H9 (cell line): ENCODE measurements around the gene PATL1. TPM values are rescaled to one million over a fixed set of nuclear protein-coding genes. Genes with fewer than 3 reads are reported as not detected.

Source experiments
- DNase-seq: peaks from one replicate; pipeline ENCODE4 v3.0.0-alpha.2; 2017
- H2AFZ ChIP-seq: one replicate; pipeline ENCODE4 v1.6.1; 2013; ENCODE audit warnings: mild to moderate bottlenecking, low read length, control low read depth, moderate library complexity
- H2AK5ac ChIP-seq: 2 replicates; pipeline ENCODE4 v1.6.1; 2013; ENCODE audit warnings: low read length, control low read depth, mixed read lengths; ENCODE audit not compliant: insufficient read length
- H2BK120ac ChIP-seq: one replicate; pipeline ENCODE4 v1.6.1; 2013; ENCODE audit warnings: low read depth, mild to moderate bottlenecking, low read length, control low read depth, inconsistent platforms; ENCODE audit not compliant: poor library complexity, severe bottlenecking
- H2BK12ac ChIP-seq: 2 replicates; pipeline ENCODE4 v1.6.1; 2013; ENCODE audit warnings: low read length, control low read depth, mixed read lengths, low read depth; ENCODE audit not compliant: insufficient read length
- H2BK15ac ChIP-seq: 2 replicates; pipeline ENCODE4 v1.6.1; 2013; ENCODE audit warnings: low read depth, low read length, control low read depth
- H2BK20ac ChIP-seq: one replicate; pipeline ENCODE4 v1.6.1; 2013; ENCODE audit warnings: low read depth, mild to moderate bottlenecking, low read length, control low read depth, inconsistent platforms; ENCODE audit not compliant: poor library complexity, severe bottlenecking
- H2BK5ac ChIP-seq: 2 replicates; pipeline ENCODE4 v1.6.1; 2013; ENCODE audit warnings: low read length, control low read depth, mixed read lengths; ENCODE audit not compliant: insufficient read length
- H3K14ac ChIP-seq: 2 replicates; pipeline ENCODE4 v1.6.1; 2013; ENCODE audit warnings: low read length, control low read depth; ENCODE audit not compliant: insufficient read depth
- H3K18ac ChIP-seq: 2 replicates; pipeline ENCODE4 v1.6.1; 2013; ENCODE audit warnings: low read depth, mild to moderate bottlenecking, mixed read lengths, low read length, control low read depth; ENCODE audit not compliant: insufficient read length
- H3K23ac ChIP-seq: 2 replicates; pipeline ENCODE4 v1.6.1; 2013; ENCODE audit warnings: low read length, control low read depth, mixed read lengths, low read depth; ENCODE audit not compliant: insufficient read length
- H3K23me2 ChIP-seq: 2 replicates; pipeline ENCODE4 v1.6.1; 2013; ENCODE audit warnings: low read depth, mild to moderate bottlenecking, mixed read lengths, low read length, control low read depth; ENCODE audit not compliant: insufficient read length, poor library complexity, severe bottlenecking
- H3K27ac ChIP-seq: 2 replicates; pipeline ENCODE4 v1.5.1; 2013; ENCODE audit warnings: low read length, control low read depth, mixed read lengths, low read depth; ENCODE audit not compliant: insufficient read length
- H3K27me3 ChIP-seq: 2 replicates; pipeline ENCODE4 v1.6.1; 2013; ENCODE audit warnings: low read length, control low read depth, inconsistent platforms; ENCODE audit not compliant: insufficient read depth
- H3K4ac ChIP-seq: 2 replicates; pipeline ENCODE4 v1.6.1; 2013; ENCODE audit warnings: low read depth, mild to moderate bottlenecking, control low read depth, inconsistent platforms, low read length, moderate library complexity
- H3K4me1 ChIP-seq: 2 replicates; pipeline ENCODE4 v1.6.1; 2013; ENCODE audit warnings: low read length, control low read depth, inconsistent platforms; ENCODE audit not compliant: insufficient read depth
- H3K4me2 ChIP-seq: 2 replicates; pipeline ENCODE4 v1.6.1; 2013; ENCODE audit warnings: low read length, control low read depth, mixed read lengths; ENCODE audit not compliant: insufficient read length, insufficient read depth
- H3K56ac ChIP-seq: 2 replicates; pipeline ENCODE4 v1.6.1; 2013; ENCODE audit warnings: low read depth, mild to moderate bottlenecking, mixed read lengths, low read length, control low read depth; ENCODE audit not compliant: insufficient read length
- H3K79me1 ChIP-seq: 2 replicates; pipeline ENCODE4 v1.6.1; 2013; ENCODE audit warnings: low read depth, mild to moderate bottlenecking, moderate library complexity, low read length, control low read depth, inconsistent platforms; ENCODE audit not compliant: insufficient read depth, poor library complexity, severe bottlenecking
- H3K79me2 ChIP-seq: 2 replicates; pipeline ENCODE4 v1.6.1; 2013; ENCODE audit warnings: low read length, control low read depth, inconsistent platforms; ENCODE audit not compliant: insufficient read depth
- H3K9ac ChIP-seq: 2 replicates; pipeline ENCODE4 v1.6.1; 2013; ENCODE audit warnings: low read length, control low read depth, mixed read lengths; ENCODE audit not compliant: insufficient read length; ENCODE audit errors: extremely low read depth
- H3K9me3 ChIP-seq: one replicate; pipeline ENCODE4 v1.6.1; 2013; ENCODE audit warnings: low read depth, low read length, inconsistent platforms; ENCODE audit not compliant: control insufficient read depth
- H3T11ph ChIP-seq: one replicate; pipeline ENCODE4 v1.6.1; 2013; ENCODE audit warnings: mild to moderate bottlenecking, low read length, control low read depth, inconsistent platforms
- H4K20me1 ChIP-seq: one replicate; pipeline ENCODE4 v1.6.1; 2013; ENCODE audit not compliant: control insufficient read depth, insufficient read length, insufficient read depth
- H4K5ac ChIP-seq: 2 replicates; pipeline ENCODE4 v1.6.1; 2013; ENCODE audit warnings: low read depth, mild to moderate bottlenecking, mixed read lengths, low read length, control low read depth; ENCODE audit not compliant: insufficient read length
- H4K8ac ChIP-seq: replicated peaks from 2 replicates; pipeline ENCODE4 v1.6.1; 2013; ENCODE audit warnings: low read length, control low read depth, mixed read lengths, low read depth; ENCODE audit not compliant: insufficient read length
- H4K91ac ChIP-seq: 2 replicates; pipeline ENCODE4 v1.6.1; 2013; ENCODE audit warnings: low read depth, mild to moderate bottlenecking, moderate library complexity, mixed read lengths, low read length, control low read depth; ENCODE audit not compliant: insufficient read length
- H3K27ac Mint-ChIP-seq, 3 experiments: 2 replicates in 2 of 3; 3 replicates in 1 of 3; pipeline ENCODE4 v1.8.0; 2020 to 2021; ENCODE audit warnings: mixed read lengths in 3 of 3, mild to moderate bottlenecking in 1 of 3, moderate library complexity in 1 of 3
- H3K27me3 Mint-ChIP-seq: 2 replicates; pipeline ENCODE4 v1.8.0; 2021; ENCODE audit warnings: low read depth, mild to moderate bottlenecking, moderate library complexity, mixed read lengths
- H3K36me3 Mint-ChIP-seq, 3 experiments: 2 replicates in 2 of 3; 3 replicates in 1 of 3; pipeline ENCODE4 v1.8.0; 2020 to 2021; ENCODE audit warnings: low read depth in 3 of 3, mixed read lengths in 3 of 3; ENCODE audit not compliant: insufficient read depth in 1 of 3
- H3K4me1 Mint-ChIP-seq, 2 experiments: 2 replicates each; pipeline ENCODE4 v1.8.0; 2020; ENCODE audit warnings: mixed read lengths in 2 of 2
- H3K4me3 Mint-ChIP-seq, 2 experiments: 2 replicates in 1 of 2; 3 replicates in 1 of 2; pipeline ENCODE4 v1.8.0; 2020 to 2021; ENCODE audit warnings: mild to moderate bottlenecking in 2 of 2, mixed read lengths in 2 of 2, moderate library complexity in 1 of 2
- H3K9me3 Mint-ChIP-seq, 2 experiments: 2 replicates in 1 of 2; 3 replicates in 1 of 2; pipeline ENCODE4 v1.8.0; 2020; ENCODE audit warnings: mild to moderate bottlenecking in 2 of 2, mixed read lengths in 2 of 2, moderate library complexity in 1 of 2
- WGBS: extraction: QIAGEN DNeasy Blood & Tissue Kit; methylation state at CpG from one replicate; pipeline ENCODE4 v1.1.7; 2013; ENCODE audit warnings: missing lambda C conversion rate, low lambda C conversion rate, mixed read lengths; ENCODE audit not compliant: insufficient read length; ENCODE audit errors: extremely low coverage; 5-methylcytosine and 5-hydroxymethylcytosine counted together
- total RNA-seq: library from RNA; stranded (reverse); gene quantifications from 2 replicates; pipeline ENCODE4 v1.2.1, GENCODE V29; 2021
- TF ChIP-seq, protein P1 (sequence below): fragments of 200-600 bp; sonication (generic); conservative IDR thresholded peaks from 3 replicates; pipeline ENCODE4 v1.8.0; 2021; ENCODE audit warnings: antibody characterized with exemption, mild to moderate bottlenecking

The PATL1 gene
- total RNA-seq, 1 experiment from 2014 or later = 31.4 TPM

DNA sequence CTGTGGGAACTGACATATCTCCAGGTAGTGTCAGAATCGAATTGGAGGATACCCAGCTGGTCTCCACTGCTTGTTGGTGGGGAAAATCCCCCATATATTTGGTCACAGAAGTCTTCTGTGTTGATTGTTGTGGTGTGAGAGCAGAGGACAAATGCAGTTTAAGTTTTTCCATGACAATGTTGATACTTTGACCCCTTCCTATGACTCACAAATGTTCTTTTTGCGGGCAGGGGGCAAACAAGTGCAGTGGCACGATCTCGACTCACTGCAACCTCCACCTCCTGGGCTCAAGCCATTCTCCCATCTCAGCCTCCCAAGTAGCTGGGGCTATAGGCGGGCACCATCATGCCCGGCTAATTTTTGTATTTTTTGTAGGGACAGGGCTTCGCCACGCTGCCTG, 7.4 kb upstream of the PATL1 start:
- Histone ChIP-seq H4K8ac (no peak overlapping the region), H3K9me3 (no peaks in the 10 kb centered on the region), H4K5ac (no peak overlapping the region), H2BK120ac (no peak overlapping the region), H3K79me2 (no peaks in the 10 kb centered on the region), H3K79me1 (no peaks in the 10 kb centered on the region), H2AFZ (no peak overlapping the region), H3K14ac (no peak overlapping the region), H3K27ac (no peak overlapping the region), H2BK15ac (no peak overlapping the region), H3K23me2 (no peaks in the 10 kb centered on the region), H2BK12ac (no peak overlapping the region), H3K23ac (no peak overlapping the region), H3K9ac (no peak overlapping the region), H3K4me2 (no peak overlapping the region), H3K4ac (no peak overlapping the region), H2BK5ac (no peak overlapping the region), H3K27me3 (no peaks in the 10 kb centered on the region), H3K4me1 (no peaks in the 10 kb centered on the region), H4K91ac (no peak overlapping the region), H3K18ac (no peak overlapping the region), H2AK5ac (no peak overlapping the region), H3K56ac (no peak overlapping the region), H4K20me1 (no peaks in the 10 kb centered on the region), H2BK20ac (no peak overlapping the region), H3T11ph (no peak overlapping the region)
- no CpG with 5 or more reads among the region's 8 CpGs for WGBS
- Mint-ChIP-seq H3K9me3 (peaks cover 3 to 4% of the 10 kb centered on the region in 2 experiments), H3K27ac (no peak overlapping the region), H3K4me3 (no peak overlapping the region), H3K27me3 (no peaks in the 10 kb centered on the region), H3K36me3 (no peaks in the 10 kb centered on the region; a peak in 1 of 7 replicates), H3K4me1 (peaks cover 3 to 10% of the 10 kb centered on the region in 2 experiments)
- TF ChIP-seq, protein P1, sequence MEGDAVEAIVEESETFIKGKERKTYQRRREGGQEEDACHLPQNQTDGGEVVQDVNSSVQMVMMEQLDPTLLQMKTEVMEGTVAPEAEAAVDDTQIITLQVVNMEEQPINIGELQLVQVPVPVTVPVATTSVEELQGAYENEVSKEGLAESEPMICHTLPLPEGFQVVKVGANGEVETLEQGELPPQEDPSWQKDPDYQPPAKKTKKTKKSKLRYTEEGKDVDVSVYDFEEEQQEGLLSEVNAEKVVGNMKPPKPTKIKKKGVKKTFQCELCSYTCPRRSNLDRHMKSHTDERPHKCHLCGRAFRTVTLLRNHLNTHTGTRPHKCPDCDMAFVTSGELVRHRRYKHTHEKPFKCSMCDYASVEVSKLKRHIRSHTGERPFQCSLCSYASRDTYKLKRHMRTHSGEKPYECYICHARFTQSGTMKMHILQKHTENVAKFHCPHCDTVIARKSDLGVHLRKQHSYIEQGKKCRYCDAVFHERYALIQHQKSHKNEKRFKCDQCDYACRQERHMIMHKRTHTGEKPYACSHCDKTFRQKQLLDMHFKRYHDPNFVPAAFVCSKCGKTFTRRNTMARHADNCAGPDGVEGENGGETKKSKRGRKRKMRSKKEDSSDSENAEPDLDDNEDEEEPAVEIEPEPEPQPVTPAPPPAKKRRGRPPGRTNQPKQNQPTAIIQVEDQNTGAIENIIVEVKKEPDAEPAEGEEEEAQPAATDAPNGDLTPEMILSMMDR = no peak
- DNase-seq = no peak
